ENCODE data around the gene SLC47A1.

DNA sequence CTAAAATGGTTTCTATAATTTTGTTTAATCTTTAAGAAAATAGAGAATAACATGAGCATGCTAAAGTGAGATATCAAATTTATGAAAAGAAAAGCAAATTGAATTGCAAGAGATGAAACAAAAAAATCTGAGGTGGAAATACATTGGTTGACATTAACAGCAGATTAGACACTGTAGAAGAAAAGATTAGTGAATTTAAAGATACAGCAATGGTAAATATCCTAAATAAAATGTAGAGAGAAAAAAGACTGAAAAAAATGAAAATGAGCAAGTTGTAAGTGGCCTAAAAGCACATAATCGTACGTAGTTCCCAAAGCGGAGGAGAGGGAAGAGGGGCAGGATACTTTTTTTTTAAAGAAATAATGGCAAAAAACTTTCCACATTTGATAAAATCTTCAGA is 84.4 kb downstream of the SLC47A1 start:
- TF ChIP-seq RAD21 (IDR thresholded peaks at IDR 0.05): no peak
- TF ChIP-seq CTCF (IDR thresholded peaks at IDR 0.05; ENCODE audit: low read depth, low read length, missing input control): no peak
- no peak for TF ChIP-seq GABPA (IDR thresholded peaks at IDR 0.05 in 1 of 2, conservative IDR thresholded peaks at IDR 0.05 in 1 of 2)
- no peak for TF ChIP-seq FOXA2 (IDR thresholded peaks at IDR 0.05)
- no peak for TF ChIP-seq YY1 (IDR thresholded peaks at IDR 0.05)
- no peak for TF ChIP-seq FOXA1 (IDR thresholded peaks at IDR 0.05)
- TF ChIP-seq, protein P1, sequence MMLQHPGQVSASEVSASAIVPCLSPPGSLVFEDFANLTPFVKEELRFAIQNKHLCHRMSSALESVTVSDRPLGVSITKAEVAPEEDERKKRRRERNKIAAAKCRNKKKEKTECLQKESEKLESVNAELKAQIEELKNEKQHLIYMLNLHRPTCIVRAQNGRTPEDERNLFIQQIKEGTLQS (IDR thresholded peaks at IDR 0.05): no peak
- no peak for TF ChIP-seq TAF1 (conservative IDR thresholded peaks at IDR 0.05)
